ENCODE measurements around the gene HEG1.

DNA sequence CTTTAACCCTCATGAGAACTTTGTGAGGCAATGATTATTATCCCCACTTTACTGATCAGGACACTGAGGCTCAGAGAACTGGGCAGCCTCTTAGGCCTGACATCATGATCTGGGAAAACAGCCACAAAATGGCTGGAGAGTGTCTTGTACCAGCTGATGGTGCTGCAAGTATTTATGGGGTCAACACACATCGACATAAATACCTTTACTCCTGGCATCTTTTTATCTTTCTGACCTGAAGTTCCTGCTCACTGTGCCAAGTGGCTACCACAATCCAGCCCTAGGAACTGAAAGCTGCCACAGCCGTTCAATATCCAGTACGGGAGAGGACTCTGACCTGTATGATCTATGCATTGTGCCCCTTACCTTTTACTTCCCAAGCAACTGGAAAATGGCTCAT is 92.0 kb downstream of the HEG1 start:
- TF ChIP-seq, protein P1, sequence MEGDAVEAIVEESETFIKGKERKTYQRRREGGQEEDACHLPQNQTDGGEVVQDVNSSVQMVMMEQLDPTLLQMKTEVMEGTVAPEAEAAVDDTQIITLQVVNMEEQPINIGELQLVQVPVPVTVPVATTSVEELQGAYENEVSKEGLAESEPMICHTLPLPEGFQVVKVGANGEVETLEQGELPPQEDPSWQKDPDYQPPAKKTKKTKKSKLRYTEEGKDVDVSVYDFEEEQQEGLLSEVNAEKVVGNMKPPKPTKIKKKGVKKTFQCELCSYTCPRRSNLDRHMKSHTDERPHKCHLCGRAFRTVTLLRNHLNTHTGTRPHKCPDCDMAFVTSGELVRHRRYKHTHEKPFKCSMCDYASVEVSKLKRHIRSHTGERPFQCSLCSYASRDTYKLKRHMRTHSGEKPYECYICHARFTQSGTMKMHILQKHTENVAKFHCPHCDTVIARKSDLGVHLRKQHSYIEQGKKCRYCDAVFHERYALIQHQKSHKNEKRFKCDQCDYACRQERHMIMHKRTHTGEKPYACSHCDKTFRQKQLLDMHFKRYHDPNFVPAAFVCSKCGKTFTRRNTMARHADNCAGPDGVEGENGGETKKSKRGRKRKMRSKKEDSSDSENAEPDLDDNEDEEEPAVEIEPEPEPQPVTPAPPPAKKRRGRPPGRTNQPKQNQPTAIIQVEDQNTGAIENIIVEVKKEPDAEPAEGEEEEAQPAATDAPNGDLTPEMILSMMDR (conservative IDR thresholded peaks at IDR 0.05; ENCODE audit: low read depth, low read length): no peak
- TF ChIP-seq EZH2 (IDR thresholded peaks at IDR 0.05; ENCODE audit: low read length, unreplicated experiment): no peak
